Measurements from ENCODE around the gene PALS2.

Gene PALS2

GRCh38 chr7:24572997-24573553 lies at the start of gene PALS2:
Gene PALS2 (plus strand): TSS chr7:24573452. CDS start chr7:24623668, 50,216 bp downstream.
- peak; percentile 69 for DNase-seq (ENCODE audit: low spot score)

- DNase-seq (ENCODE audit: low spot score), result no peak
These were observed 42.0 kb upstream of the PALS2 start for GRCh38 chr7:24531255-24531654.

- DNase-seq (ENCODE audit: low spot score), result no peak
These were observed 36.6 kb upstream of the PALS2 start for GRCh38 chr7:24536682-24537081.

- DNase-seq (ENCODE audit: low spot score), result no peak
These were observed 32.3 kb upstream of the PALS2 start for GRCh38 chr7:24540956-24541355.

- no peak for DNase-seq (ENCODE audit: low spot score)
These were observed 28.0 kb upstream of the PALS2 start for GRCh38 chr7:24545215-24545614.

GRCh38 chr7:24548390-24548789 lies 24.9 kb upstream of the PALS2 start:
- DNase-seq (ENCODE audit: low spot score), result no peak

- no peak for DNase-seq (ENCODE audit: low spot score)
These were observed 23.3 kb upstream of the PALS2 start for GRCh38 chr7:24549991-24550390.

- DNase-seq (ENCODE audit: low spot score), result no peak
These were observed 18.1 kb upstream of the PALS2 start for GRCh38 chr7:24555184-24555583.

- no peak for DNase-seq (ENCODE audit: low spot score)
These were observed 17.5 kb upstream of the PALS2 start for GRCh38 chr7:24555719-24556118.

- no peak for DNase-seq (ENCODE audit: low spot score)
These were observed 12.5 kb upstream of the PALS2 start for GRCh38 chr7:24560772-24561171.

- DNase-seq (ENCODE audit: low spot score), result no peak
These were observed 7.0 kb upstream of the PALS2 start for GRCh38 chr7:24566274-24566673.

GRCh38 chr7:24570983-24571382 lies 2.3 kb upstream of the PALS2 start:
- no peak for DNase-seq (ENCODE audit: low spot score)

GRCh38 chr7:24572016-24572392 lies 1.2 kb upstream of the PALS2 start:
- no peak for DNase-seq (ENCODE audit: low spot score)

GRCh38 chr7:24572393-24572996 lies 757 bp upstream of the PALS2 start:
- DNase-seq (ENCODE audit: low spot score), result peak; percentile 40

GRCh38 chr7:24573554-24574338 lies 494 bp downstream of the PALS2 start:
- DNase-seq (ENCODE audit: low spot score), result peak; percentile 38

GRCh38 chr7:24574386-24574785 lies 1.1 kb downstream of the PALS2 start:
- DNase-seq (ENCODE audit: low spot score), result no peak

- DNase-seq (ENCODE audit: low spot score), result no peak
These were observed 1.7 kb downstream of the PALS2 start for GRCh38 chr7:24574950-24575349.

- DNase-seq (ENCODE audit: low spot score), result peak; percentile 72
These were observed 3.1 kb downstream of the PALS2 start for GRCh38 chr7:24576171-24577025.

- no peak for DNase-seq (ENCODE audit: low spot score)
These were observed 4.8 kb downstream of the PALS2 start for GRCh38 chr7:24578052-24578451.

- no peak for DNase-seq (ENCODE audit: low spot score)
These were observed 7.2 kb downstream of the PALS2 start for GRCh38 chr7:24580283-24580946.

- DNase-seq (ENCODE audit: low spot score), result no peak
These were observed 8.9 kb downstream of the PALS2 start for GRCh38 chr7:24582166-24582565.

GRCh38 chr7:24587853-24588252 lies 14.6 kb downstream of the PALS2 start:
- no peak for DNase-seq (ENCODE audit: low spot score)
